Rectal smooth muscle tissue (tissue), 1 donor: ENCODE measurements around the gene OR51A4.
"Not testable (repeated sequence)": the region's sequence is repeated elsewhere in the genome, so short reads cannot be mapped to it uniquely, and the experiment has no call there.

Source experiments
- H3K27ac ChIP-seq: one replicate; pipeline ENCODE4 v1.7.0; 2013; ENCODE audit warnings: low read depth, low read length, inconsistent platforms
- H3K27me3 ChIP-seq: one replicate; pipeline ENCODE4 v1.7.0; 2013; ENCODE audit warnings: low read length; ENCODE audit not compliant: control insufficient read depth, insufficient read depth
- H3K36me3 ChIP-seq: one replicate; pipeline ENCODE4 v1.7.0; 2013; ENCODE audit warnings: low read length; ENCODE audit not compliant: control insufficient read depth, insufficient read depth
- H3K4me1 ChIP-seq: one replicate; pipeline ENCODE4 v1.7.0; 2013; ENCODE audit warnings: low read length; ENCODE audit not compliant: control insufficient read depth, insufficient read depth
- H3K4me3 ChIP-seq: one replicate; pipeline ENCODE4 v1.7.0; 2013; ENCODE audit warnings: low read length
- H3K9ac ChIP-seq: one replicate; pipeline ENCODE4 v1.7.0; 2013; ENCODE audit warnings: low read length

Gene OR51A4, protein sequence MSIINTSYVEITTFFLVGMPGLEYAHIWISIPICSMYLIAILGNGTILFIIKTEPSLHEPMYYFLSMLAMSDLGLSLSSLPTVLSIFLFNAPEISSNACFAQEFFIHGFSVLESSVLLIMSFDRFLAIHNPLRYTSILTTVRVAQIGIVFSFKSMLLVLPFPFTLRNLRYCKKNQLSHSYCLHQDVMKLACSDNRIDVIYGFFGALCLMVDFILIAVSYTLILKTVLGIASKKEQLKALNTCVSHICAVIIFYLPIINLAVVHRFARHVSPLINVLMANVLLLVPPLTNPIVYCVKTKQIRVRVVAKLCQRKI

DNA sequence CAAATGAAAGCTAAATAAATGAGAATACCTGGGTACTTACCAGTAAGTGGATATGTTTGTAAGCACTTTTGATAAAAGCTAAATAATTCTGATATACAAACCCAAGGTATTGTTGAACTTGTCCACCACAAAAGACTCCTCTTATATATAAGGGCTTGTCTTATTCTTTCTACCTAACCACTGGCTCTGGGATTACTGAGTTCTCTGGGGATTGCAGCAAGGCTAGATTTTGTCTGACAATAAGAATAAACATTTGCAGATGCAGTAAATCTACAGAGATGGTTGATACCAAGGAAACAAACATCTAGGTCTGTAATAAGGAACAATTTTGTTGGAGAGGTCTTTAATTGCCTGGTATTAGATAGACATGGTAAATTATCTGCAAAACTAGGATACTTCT lies at the start of gene OR51A4:
Gene OR51A4 (minus strand): TSS at position 101 of the 400 bp plus-strand sequence. CDS start 505 bp downstream, outside the sequence.
- no peaks in the 10 kb centered on the region for H3K36me3 ChIP-seq
- H3K4me1 ChIP-seq, result no peaks in the 10 kb centered on the region
- H3K27ac ChIP-seq, result no peak within 1 kb of the TSS
- no peaks in the 10 kb centered on the region for H3K27me3 ChIP-seq
- no peak within 1 kb of the TSS for H3K4me3 ChIP-seq
- no peak within 1 kb of the TSS for H3K9ac ChIP-seq

DNA sequence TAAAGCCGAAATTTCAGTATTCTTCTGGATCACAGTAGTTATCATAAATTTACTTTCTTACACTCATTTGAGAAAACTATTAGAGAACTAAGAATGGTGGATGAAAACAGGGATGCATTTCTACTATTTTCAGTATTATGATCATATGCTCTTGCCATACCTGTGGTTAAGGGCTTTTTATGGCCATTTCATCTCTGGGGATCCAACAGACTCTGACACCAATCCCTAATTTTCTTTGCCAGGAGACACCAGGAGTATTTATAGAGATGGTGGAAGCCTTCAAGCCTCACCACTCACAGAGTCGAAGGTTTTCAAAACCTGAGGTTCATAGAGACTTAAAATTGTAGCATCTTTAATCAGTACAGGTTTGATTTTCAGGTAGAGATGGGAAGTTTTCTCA lies 47.1 kb upstream of the OR51A4 start, which contains the start of gene OR51L1:
Gene OR51L1 (plus strand): TSS at position 301 of the 400 bp plus-strand sequence. CDS start 4,132 bp downstream, outside the sequence.
- Histone ChIP-seq H3K27ac (no peak within 1 kb of the TSS), H3K36me3 (no peaks in the 10 kb centered on the region), H3K4me1 (no peaks in the 10 kb centered on the region), H3K4me3 (no peak within 1 kb of the TSS), H3K9ac (no peak within 1 kb of the TSS), H3K27me3 (no peaks in the 10 kb centered on the region)

DNA sequence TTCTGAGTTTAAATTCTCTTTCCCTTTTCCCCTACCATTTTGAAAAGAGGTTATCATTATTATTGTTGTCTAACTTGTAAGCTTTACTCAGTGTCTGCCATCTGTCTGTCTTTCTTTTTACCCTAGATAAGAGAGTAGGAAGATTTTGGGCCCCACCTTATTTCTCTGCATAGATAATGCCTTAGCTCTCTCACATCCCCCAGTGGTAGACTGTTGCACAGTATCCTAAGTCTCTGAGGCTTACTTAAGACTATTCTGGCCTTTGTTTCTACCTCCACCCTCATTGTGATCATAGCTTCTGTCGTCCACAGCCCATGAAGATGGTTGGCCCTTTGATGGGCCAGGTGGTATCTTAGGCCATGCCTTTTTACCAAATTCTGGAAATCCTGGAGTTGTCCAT lies 43.7 kb upstream of the OR51A4 start:
- H3K4me1 ChIP-seq, result no peaks in the 10 kb centered on the region
- H3K27ac ChIP-seq, result no peak overlapping the region
- H3K27me3 ChIP-seq, result no peaks in the 10 kb centered on the region
- H3K36me3 ChIP-seq, result no peaks in the 10 kb centered on the region
- no peak overlapping the region for H3K9ac ChIP-seq
- H3K4me3 ChIP-seq, result no peak overlapping the region

DNA sequence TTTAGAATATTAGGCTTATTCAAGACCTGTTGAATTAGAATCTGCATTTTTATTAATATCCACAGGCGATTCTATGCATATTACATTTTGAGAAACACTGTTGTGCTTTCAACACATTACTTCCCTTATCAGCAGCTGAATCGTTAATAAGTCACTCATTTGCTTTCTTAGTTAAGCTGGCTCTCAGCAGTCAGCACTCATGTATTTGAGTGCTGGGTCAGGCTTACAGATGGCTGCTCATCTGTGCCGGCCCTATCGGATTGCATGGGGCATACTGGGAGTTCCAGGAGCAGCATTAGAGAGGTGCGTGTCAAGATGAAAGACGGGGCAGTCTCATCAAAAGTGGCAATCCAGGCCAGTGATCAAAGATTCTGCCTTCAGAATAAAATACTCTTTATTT lies 36.4 kb upstream of the OR51A4 start:
- Histone ChIP-seq H3K4me3 (no peak overlapping the region), H3K4me1 (no peaks in the 10 kb centered on the region), H3K27ac (no peak overlapping the region), H3K36me3 (no peaks in the 10 kb centered on the region), H3K27me3 (no peaks in the 10 kb centered on the region), H3K9ac (no peak overlapping the region)

DNA sequence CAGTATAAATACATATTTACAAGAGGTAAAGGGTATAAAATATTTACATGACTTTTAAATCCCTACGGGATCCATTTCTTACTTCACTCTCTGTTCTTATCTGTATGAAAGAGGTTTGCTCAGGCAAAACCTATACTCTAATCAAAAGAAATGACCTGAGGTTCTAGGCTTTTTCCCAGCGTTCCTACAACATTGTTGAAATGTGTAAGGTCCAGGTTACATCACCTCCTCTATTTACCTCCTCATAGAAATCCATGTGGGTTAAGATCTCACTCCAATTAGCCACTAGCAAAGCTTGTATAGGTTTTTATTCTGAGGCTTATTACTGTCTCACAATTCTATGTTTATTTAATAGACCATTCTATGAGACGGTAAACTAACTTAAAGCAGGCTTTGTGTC lies 35.3 kb upstream of the OR51A4 start:
- Histone ChIP-seq H3K4me1 (no peaks in the 10 kb centered on the region), H3K36me3 (no peaks in the 10 kb centered on the region), H3K27me3 (no peaks in the 10 kb centered on the region), H3K27ac (no peak overlapping the region), H3K4me3 (no peak overlapping the region), H3K9ac (no peak overlapping the region)

DNA sequence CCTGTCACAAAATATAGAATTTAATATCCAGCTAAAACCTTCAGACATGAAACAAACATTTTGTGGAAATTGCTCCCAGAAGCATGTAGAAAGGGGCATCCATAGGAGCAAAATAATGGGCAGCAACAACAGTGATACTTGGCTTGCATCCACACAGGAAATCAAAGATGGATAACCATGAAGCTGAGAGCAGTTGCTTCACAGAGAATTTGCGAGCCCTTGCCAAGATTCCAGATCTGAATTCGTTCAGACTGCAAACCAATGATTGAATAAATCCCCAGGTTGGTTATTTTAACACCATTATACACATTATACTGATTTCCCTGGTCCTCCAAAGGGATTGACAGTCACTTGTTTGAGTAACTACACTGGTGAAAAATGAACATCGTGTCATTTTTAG lies 31.6 kb upstream of the OR51A4 start:
- Histone ChIP-seq H3K4me1 (no peaks in the 10 kb centered on the region), H3K27ac (no peak overlapping the region), H3K36me3 (no peaks in the 10 kb centered on the region), H3K27me3 (no peaks in the 10 kb centered on the region), H3K4me3 (no peak overlapping the region), H3K9ac (no peak overlapping the region)

DNA sequence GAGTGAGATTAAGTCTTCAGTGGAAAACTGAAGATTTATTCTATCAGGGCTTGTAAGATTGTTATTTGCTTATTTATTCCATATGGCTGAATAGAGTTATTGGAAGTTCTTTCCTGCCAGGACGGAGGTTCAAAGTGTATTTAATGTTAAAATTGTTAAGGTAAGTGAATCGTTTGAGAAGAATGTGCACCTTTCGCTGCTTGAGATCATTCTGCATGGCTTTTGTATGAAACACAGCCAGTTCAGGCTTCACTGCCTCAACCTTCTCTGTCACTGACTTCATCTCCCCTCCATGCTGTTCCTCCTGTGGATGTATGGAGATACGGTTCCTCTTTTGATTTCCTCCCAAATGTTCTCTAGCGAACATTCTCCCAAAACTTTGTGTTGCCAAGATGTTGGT lies 28.0 kb upstream of the OR51A4 start:
- H3K27me3 ChIP-seq, result no peaks in the 10 kb centered on the region
- no peak overlapping the region for H3K27ac ChIP-seq
- no peaks in the 10 kb centered on the region for H3K36me3 ChIP-seq
- H3K9ac ChIP-seq, result no peak overlapping the region
- H3K4me3 ChIP-seq, result no peak overlapping the region
- no peaks in the 10 kb centered on the region for H3K4me1 ChIP-seq

DNA sequence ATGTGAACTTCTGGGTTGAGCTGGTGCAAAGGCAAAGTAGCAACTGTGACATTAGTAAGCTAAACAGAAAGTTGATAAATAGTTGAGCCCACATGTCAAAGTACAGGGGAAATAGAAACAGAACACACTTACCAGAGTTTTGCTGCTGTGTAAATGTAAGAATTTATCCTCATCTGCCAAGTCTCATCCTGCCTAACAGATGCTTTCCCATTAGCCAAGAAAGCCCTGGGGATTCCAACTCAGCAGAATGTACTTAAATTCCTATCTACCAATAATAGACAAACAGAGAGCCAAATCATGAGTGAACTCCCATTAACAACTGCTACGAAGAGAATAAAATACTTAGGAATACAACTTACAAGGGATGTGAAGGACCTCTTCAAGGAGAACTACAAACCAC lies 15.4 kb upstream of the OR51A4 start:
- Histone ChIP-seq H3K27me3 (no peaks in the 10 kb centered on the region), H3K36me3 (no peaks in the 10 kb centered on the region), H3K4me1 (no peaks in the 10 kb centered on the region), H3K27ac (no peak overlapping the region), H3K9ac (no peak overlapping the region), H3K4me3 (no peak overlapping the region)

DNA sequence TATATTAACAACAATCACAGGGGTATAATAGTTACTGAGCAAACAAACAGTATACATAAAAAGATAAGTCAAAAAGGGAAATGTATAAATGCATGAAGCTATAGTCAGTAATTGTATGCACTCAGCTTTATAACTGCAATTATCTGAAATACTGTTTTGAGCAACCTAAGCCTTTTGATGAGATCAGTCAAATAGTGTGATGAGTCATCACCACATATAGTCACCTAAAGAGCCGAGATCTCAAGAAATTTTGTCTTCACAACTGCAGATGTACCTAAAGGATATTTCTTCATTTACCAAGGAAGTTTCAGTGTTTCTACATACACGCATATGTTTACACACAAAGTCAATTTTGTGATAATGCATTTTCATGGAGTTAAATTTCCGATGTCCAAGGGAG lies 13.5 kb upstream of the OR51A4 start:
- H3K4me3 ChIP-seq, result no peak overlapping the region

DNA sequence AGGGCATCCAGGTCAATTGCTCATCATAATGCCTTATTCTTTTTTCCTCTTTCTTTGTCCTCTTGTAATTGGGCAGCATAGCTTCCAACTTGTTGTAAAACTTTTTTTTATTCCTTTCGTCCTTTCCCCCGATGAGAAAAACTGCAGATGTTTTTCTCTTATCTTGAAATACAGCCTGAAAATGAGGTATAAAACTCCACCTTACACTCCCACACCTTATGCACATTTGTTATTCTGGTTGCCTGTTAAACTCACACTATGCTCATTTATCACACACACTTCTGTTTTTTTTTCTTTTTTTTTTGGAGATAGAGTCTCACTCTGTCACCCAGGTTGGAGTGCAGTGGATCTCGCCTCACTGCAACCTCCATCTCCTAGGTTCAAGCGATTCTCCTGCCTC lies 10.0 kb upstream of the OR51A4 start:
- Histone ChIP-seq H3K36me3 (no peaks in the 10 kb centered on the region), H3K9ac (no peak overlapping the region), H3K27me3 (no peaks in the 10 kb centered on the region), H3K4me1 (no peaks in the 10 kb centered on the region), H3K27ac (no peak overlapping the region), H3K4me3 (no peak overlapping the region)

More for the DNA sequence above, 13.5 kb upstream of the OR51A4 start:
- Histone ChIP-seq H3K4me1 (no peaks in the 10 kb centered on the region), H3K27ac (no peak overlapping the region), H3K36me3 (no peaks in the 10 kb centered on the region), H3K9ac (no peak overlapping the region), H3K27me3 (no peaks in the 10 kb centered on the region)

DNA sequence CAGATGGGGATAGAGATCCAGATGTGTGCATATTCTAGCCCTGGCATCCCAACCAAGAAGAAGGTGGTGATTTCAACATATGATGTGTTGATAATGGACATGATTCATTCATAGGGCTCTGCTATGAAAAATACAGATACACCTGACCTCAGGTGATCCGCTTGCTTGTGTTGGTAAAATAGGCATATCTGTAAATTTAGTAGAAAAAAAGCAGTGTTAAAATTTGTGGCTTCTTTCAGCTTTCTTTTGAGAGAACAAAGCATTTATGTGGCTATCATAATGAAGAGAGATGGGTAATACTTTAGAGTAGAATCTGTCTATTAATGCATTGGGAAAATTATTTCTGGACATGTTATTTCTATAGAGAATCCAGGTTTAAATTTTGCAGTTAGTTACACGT lies 8.2 kb upstream of the OR51A4 start, which contains the start of gene OR51A2:
Gene OR51A2 (minus strand): TSS at position 101 of the 400 bp plus-strand sequence. CDS start 0 bp downstream, at position 101.
- not testable (repeated sequence) for H3K9ac ChIP-seq, H3K36me3 ChIP-seq, H3K27ac ChIP-seq, H3K27me3 ChIP-seq, H3K4me1 ChIP-seq, H3K4me3 ChIP-seq

DNA sequence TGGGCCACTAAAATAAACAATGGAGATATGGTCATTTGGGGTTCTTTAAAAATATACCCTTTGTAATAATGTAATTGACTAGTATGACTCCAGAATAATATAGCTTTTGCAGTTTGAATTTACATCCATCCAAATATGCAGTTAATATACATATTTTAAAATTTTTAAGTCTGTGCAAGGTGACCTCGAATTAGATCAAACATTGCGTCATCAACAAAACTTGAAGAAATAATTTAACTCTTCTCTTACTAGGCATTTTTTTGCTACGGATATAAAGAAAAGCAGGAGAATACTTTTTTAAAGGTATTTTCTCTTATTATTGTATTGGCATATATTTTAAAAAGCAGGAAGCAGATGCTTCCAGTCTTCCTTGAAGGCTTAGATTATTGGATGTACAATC lies 10.7 kb downstream of the OR51A4 start:
- no peaks in the 10 kb centered on the region for H3K4me1 ChIP-seq
- no peaks in the 10 kb centered on the region for H3K36me3 ChIP-seq
- no peaks in the 10 kb centered on the region for H3K27me3 ChIP-seq
- no peak overlapping the region for H3K27ac ChIP-seq
- H3K9ac ChIP-seq, result no peak overlapping the region
- no peak overlapping the region for H3K4me3 ChIP-seq

DNA sequence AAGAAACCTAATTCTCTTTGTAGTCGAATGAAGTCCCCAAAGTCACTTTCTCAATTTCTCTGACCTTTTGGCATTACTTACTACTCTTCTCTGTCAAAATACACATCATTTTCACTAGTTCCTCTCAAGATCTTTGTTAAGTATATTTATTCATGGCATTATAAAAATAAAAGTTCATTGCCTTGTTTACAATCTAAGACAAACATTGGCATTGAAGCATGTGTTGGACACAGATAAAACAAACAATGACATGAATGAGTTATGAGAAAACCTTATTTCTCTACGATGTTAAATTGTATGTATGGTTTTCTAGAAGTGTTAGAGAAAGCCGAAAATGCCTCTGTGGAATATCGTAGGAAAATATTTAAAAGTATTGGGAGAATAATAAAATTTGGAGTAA lies 14.7 kb downstream of the OR51A4 start:
- Histone ChIP-seq H3K36me3 (no peaks in the 10 kb centered on the region), H3K9ac (no peak overlapping the region), H3K27me3 (no peaks in the 10 kb centered on the region), H3K4me1 (no peaks in the 10 kb centered on the region), H3K27ac (no peak overlapping the region), H3K4me3 (no peak overlapping the region)
